ENCODE data around the gene EID2B. TPM values are rescaled to one million over a fixed set of nuclear protein-coding genes. Genes with fewer than 3 reads are reported as not detected.
A peak's percentile ranks its signal among the peaks of the same experiment; 100 is the strongest.

Gene EID2B
- total and polyA plus RNA-seq, 2 of the 13 experiments (the other 11 are each of a cell fraction or from before 2014, with no cell fraction given), result 2.5 to 3.7 TPM

DNA sequence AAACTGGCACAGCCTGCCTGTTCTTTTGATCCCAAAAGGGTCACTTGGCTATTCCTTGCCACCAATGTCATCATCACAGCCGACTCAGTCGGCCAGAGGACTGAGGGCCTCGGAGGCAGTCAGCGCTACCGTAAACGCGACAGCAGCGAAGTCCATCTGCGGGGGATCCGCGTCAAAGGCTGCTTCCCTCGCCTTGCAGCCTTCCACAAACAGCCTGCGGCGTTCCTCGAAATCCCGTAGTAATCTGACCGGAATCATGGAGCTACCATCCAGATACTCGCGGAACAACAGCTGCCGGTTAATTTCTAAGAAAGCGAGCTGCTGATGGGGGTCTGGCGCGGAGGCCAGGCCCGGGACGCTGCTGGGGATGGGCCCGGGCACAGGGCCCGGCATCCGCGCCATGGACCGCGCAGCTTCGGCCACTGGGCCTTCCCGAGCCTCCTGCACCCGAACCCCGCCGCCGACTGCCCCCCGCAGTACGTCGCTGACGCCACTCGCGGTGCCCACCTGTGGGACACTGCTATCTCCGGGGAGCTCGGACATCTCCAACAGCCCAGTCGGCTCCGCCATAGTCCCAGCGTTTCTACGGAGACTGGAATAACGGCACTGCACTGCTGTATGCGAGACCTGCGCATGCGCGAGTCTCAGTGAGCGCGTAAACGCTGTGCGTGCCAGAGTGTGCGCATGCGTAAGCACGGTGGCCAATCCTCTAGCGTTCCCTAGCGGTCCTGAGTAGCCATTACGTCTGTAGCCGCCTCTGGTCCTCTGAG, at the start of gene EID2B (continued):
- TF ChIP-seq HMGXB3 (CRISPR knock-in tag; IDR thresholded peaks at IDR 0.05; ENCODE audit: borderline replicate concordance) (no peak), ZNF333 (CRISPR knock-in tag; IDR thresholded peaks at IDR 0.05; ENCODE audit: borderline replicate concordance) (no peak), PHF5A (CRISPR knock-in tag; IDR thresholded peaks at IDR 0.05; ENCODE audit: low read depth, unreplicated experiment) (no peak), FOXP1 (IDR thresholded peaks at IDR 0.05) (no peak), FOXP1 (CRISPR knock-in tag; IDR thresholded peaks at IDR 0.05) (no peak), HNRNPLL (IDR thresholded peaks at IDR 0.05; ENCODE audit: low read depth, low read length, poor library complexity, severe bottlenecking) (peak; percentile 88), KDM1A (CRISPR knock-in tag; IDR thresholded peaks at IDR 0.05) (no peak), SAFB2 (CRISPR knock-in tag; IDR thresholded peaks at IDR 0.05; ENCODE audit: borderline replicate concordance, low read depth) (no peak), ZNF224 (CRISPR knock-in tag; IDR thresholded peaks at IDR 0.05) (no peak), MYNN (CRISPR knock-in tag; IDR thresholded peaks at IDR 0.05; ENCODE audit: low read depth) (no peak), CENPT (CRISPR knock-in tag; IDR thresholded peaks at IDR 0.05; ENCODE audit: low read depth) (no peak), ZNF382 (CRISPR knock-in tag; IDR thresholded peaks at IDR 0.05; ENCODE audit: borderline replicate concordance) (no peak), ZNF773 (CRISPR knock-in tag; IDR thresholded peaks at IDR 0.05; ENCODE audit: borderline replicate concordance) (0 out of 2 replicates have a peak, but pooled peaks have one; percentile 9), NFKB2 (CRISPR knock-in tag; IDR thresholded peaks at IDR 0.05; ENCODE audit: borderline replicate concordance) (peak; percentile 49; the same call in 1 of the 2 replicates), MTF2 (CRISPR knock-in tag; IDR thresholded peaks at IDR 0.05; ENCODE audit: borderline replicate concordance) (peak; percentile 61; the same call in 1 of the 2 replicates), EHMT2 (IDR thresholded peaks at IDR 0.05; ENCODE audit: borderline replicate concordance, low read depth, low read length) (no peak)
- TF ChIP-seq, protein P1, sequence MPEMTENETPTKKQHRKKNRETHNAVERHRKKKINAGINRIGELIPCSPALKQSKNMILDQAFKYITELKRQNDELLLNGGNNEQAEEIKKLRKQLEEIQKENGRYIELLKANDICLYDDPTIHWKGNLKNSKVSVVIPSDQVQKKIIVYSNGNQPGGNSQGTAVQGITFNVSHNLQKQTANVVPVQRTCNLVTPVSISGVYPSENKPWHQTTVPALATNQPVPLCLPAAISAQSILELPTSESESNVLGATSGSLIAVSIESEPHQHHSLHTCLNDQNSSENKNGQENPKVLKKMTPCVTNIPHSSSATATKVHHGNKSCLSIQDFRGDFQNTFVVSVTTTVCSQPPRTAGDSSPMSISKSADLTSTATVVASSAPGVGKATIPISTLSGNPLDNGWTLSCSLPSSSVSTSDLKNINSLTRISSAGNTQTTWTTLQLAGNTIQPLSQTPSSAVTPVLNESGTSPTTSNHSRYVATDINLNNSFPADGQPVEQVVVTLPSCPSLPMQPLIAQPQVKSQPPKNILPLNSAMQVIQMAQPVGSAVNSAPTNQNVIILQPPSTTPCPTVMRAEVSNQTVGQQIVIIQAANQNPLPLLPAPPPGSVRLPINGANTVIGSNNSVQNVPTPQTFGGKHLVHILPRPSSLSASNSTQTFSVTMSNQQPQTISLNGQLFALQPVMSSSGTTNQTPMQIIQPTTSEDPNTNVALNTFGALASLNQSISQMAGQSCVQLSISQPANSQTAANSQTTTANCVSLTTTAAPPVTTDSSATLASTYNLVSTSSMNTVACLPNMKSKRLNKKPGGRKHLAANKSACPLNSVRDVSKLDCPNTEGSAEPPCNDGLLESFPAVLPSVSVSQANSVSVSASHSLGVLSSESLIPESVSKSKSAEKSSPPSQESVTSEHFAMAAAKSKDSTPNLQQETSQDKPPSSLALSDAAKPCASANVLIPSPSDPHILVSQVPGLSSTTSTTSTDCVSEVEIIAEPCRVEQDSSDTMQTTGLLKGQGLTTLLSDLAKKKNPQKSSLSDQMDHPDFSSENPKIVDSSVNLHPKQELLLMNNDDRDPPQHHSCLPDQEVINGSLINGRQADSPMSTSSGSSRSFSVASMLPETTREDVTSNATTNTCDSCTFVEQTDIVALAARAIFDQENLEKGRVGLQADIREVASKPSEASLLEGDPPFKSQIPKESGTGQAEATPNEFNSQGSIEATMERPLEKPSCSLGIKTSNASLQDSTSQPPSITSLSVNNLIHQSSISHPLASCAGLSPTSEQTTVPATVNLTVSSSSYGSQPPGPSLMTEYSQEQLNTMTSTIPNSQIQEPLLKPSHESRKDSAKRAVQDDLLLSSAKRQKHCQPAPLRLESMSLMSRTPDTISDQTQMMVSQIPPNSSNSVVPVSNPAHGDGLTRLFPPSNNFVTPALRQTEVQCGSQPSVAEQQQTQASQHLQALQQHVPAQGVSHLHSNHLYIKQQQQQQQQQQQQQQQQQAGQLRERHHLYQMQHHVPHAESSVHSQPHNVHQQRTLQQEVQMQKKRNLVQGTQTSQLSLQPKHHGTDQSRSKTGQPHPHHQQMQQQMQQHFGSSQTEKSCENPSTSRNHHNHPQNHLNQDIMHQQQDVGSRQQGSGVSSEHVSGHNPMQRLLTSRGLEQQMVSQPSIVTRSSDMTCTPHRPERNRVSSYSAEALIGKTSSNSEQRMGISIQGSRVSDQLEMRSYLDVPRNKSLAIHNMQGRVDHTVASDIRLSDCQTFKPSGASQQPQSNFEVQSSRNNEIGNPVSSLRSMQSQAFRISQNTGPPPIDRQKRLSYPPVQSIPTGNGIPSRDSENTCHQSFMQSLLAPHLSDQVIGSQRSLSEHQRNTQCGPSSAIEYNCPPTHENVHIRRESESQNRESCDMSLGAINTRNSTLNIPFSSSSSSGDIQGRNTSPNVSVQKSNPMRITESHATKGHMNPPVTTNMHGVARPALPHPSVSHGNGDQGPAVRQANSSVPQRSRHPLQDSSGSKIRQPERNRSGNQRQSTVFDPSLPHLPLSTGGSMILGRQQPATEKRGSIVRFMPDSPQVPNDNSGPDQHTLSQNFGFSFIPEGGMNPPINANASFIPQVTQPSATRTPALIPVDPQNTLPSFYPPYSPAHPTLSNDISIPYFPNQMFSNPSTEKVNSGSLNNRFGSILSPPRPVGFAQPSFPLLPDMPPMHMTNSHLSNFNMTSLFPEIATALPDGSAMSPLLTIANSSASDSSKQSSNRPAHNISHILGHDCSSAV (CRISPR knock-in tag; IDR thresholded peaks at IDR 0.05; ENCODE audit: borderline replicate concordance), result no peak

Data from HepG2 (cell line).